ENCODE measurements around the gene ARHGAP15.

ARHGAP15 gene

DNA sequence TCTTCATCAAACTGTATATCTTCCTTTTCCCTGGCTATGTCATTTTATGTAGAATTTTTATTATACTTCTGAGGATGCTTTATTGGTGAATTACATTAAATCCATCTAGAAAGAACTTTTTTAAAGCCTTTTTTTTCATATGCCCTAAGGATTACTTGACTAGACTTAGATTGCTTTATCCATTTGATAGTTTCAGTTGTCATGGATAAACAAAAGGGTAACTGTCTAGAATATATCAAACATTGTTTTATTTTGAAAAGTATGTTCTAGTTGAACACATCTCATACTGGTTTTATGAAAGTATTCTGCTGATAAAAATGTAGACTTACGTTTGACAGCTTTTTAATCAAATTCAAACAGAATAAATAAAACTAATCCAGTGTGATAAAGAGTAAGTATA lies 639.8 kb downstream of the ARHGAP15 start:
- no peak for DNase-seq (ENCODE audit: low spot score)

- no peak for DNase-seq (ENCODE audit: low spot score)
These were observed 642.7 kb downstream of the ARHGAP15 start for GRCh38 chr2:143771939-143772338.

- no peak for DNase-seq (ENCODE audit: low spot score)
These were observed 647.5 kb downstream of the ARHGAP15 start for GRCh38 chr2:143776526-143777297.

DNA sequence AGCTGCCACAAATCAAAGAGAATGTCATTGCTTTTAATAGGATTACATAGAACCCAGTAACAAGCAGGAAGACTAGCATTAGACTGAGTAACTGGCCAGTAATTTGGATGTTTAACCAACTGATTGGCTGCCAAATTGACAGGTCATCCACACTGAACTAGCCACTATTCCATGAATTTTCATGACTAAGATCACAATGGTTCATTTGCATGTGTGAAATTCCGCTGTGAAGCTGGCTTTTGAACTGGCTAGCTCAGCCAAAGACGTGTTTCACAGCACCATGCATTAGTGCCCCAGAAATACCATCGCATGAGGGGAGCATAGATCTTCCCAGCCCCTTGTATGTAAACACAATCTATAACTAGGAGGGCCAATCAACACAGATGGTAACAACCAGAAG lies 649.8 kb downstream of the ARHGAP15 start:
- no peak for DNase-seq (ENCODE audit: low spot score)

DNA sequence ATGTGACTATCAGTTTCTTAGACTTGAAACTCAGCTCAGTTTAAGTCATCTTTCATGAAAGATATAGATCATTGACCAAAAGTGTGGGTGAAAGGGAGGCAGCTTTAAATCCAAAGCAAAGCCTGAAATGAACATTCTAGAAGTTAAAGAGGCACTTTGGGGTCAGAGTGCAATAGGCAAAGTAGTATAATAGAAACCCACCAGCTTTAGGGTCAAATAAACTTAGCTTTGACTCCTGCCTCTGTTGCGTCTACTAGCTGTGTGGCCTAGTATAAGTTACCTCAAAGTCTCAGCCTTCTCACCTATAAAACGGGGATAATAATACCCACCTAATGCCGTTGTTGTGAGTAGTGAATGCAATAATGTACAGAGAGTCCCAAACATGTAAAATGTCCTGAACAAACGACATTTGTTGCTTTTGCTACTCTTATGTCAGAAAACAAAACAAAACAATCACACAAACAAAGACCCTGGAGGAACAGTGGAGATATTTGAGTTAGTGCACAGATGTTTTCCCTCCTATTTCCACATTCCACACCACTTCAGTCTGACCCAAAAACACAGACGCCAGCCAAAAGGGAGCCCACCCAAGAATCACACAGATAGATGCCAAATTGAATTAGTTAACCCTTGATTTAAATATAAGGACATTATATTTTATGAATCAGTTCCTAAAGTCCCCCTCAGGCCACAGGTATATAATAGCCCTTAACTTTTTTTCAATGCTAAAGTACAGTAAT lies 657.0 kb downstream of the ARHGAP15 start:
- no peak for DNase-seq (ENCODE audit: low spot score)

- DNase-seq (ENCODE audit: low spot score), result no peak
These were observed 658.5 kb downstream of the ARHGAP15 start for GRCh38 chr2:143787674-143788073.

DNA sequence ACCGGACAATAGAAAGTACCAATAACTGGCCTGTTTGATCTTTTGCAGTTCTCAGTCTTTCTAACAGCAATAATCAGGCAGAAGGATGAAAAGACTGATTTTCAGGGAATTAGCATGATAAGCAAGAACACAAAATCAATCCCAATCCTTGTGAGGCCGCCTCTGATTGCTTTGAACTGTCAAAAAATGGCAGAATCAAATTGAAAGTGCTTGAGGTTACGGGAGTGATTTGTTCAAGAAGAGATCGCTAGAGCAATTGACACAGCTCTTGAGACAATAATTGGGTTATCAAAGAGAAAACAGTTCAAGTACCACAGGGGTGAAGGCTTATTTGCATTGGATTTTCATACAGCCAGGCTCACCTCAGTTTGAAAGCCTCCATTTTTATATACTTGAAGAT lies 663.4 kb downstream of the ARHGAP15 start:
- no peak for DNase-seq (ENCODE audit: low spot score)

DNA sequence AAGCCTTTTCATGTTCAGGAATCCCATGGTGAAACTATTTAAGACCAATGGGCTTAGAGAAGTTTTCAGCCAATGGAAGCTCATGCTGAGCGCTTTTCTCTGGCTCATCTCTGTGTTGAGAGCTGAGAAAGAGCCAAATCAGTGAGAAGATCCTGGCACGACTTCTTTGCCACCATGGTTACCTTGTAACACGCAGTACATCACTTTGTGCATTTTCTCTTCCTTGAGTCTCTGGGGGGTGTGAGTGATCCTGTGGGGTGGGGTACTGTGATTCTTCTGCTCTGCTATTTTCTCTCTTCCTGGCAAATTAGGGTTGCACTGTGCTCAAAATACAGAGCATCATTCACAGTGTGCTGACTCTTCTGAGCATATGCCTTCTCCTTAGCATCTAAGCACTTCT lies 664.2 kb downstream of the ARHGAP15 start:
- DNase-seq (ENCODE audit: low spot score), result no peak

- DNase-seq (ENCODE audit: low spot score), result no peak
These were observed 666.8 kb downstream of the ARHGAP15 start for GRCh38 chr2:143796051-143796450.

- no peak for DNase-seq (ENCODE audit: low spot score)
These were observed 672.3 kb downstream of the ARHGAP15 start for GRCh38 chr2:143801561-143801960.

GRCh38 chr2:143802242-143802641 lies 673.0 kb downstream of the ARHGAP15 start:
- DNase-seq (ENCODE audit: low spot score), result no peak

DNA sequence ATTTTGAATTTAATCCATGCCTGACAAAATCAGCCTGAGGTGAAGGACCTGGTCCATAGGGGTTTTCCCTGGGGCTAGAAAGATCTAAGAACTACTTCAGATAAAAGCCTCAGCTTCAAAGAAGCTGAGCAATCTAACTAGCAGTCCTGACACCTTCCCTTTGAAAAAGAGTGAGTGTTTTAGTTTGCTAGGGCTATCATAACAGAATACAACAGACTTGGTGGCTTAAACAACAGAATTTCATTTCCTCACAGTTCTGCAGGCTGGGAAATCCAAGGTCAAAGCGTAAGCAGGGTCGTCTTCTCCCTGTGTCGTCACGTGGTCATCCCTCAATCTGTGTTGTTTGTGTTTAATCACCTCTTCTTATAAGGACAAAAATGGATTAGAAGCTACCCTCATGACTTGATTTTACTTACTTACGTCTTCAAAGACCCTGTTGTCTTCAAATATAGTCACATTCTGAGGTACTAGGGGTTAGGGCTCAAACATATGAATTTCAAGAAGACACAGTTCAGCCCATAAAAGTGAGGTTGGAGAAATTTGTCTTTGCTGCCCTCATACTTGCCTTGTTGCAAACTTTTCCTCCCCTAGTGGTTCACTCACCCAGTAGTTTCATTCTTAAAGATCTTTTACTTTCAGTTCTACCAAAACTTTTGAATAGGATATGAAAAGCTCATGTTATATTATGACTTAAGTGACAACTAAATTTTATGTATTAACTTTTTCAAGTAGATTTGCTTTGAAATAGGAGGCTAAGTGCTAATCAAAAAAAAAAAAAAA lies 673.8 kb downstream of the ARHGAP15 start:
- DNase-seq (ENCODE audit: low spot score), result no peak

DNA sequence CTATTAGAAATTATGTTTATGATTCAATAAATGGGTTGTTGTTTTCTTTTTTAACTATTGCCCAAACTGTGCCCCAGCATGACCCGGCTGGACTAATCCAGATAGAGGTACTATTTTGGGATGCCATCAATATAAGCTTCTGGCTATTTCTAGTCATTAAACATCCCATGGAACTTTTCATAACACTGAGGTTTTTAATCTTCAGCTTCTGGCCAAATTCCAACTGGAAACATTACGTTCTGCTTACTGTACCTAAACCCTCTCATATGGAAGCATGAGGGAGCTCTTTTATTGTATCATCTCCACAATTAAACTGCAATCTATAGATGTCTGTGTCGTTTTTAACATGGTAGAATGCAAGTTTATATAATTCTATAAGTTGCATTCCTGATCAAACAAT lies 674.7 kb downstream of the ARHGAP15 start:
- no peak for DNase-seq (ENCODE audit: low spot score)

DNA sequence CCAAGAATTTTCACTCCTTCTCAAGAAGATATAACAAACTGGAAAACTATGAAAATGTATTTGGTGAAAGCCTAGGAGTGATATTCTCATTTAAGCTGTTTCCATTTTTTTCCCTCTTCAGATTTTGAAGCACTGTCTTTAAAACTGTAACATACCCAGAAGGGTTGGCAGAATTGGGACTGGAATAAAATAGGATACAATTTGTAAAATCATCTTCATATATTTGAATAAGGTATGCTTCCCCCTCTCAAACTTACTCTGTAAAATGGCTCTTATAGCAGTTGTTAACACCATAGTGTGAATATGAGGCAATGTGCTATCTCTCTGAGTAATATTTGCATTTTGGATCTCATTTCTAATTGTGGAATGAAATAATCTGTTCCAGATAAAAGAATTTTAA lies 676.4 kb downstream of the ARHGAP15 start:
- no peak for DNase-seq (ENCODE audit: low spot score)

- no peak for DNase-seq (ENCODE audit: low spot score)
These were observed 678.0 kb downstream of the ARHGAP15 start for GRCh38 chr2:143807192-143807591.

GRCh38 chr2:143807671-143808070 lies 678.5 kb downstream of the ARHGAP15 start:
- DNase-seq (ENCODE audit: low spot score), result no peak

- DNase-seq (ENCODE audit: low spot score), result no peak
These were observed 678.9 kb downstream of the ARHGAP15 start for GRCh38 chr2:143808166-143808565.

- no peak for DNase-seq (ENCODE audit: low spot score)
These were observed 685.9 kb downstream of the ARHGAP15 start for GRCh38 chr2:143815082-143815481.

DNA sequence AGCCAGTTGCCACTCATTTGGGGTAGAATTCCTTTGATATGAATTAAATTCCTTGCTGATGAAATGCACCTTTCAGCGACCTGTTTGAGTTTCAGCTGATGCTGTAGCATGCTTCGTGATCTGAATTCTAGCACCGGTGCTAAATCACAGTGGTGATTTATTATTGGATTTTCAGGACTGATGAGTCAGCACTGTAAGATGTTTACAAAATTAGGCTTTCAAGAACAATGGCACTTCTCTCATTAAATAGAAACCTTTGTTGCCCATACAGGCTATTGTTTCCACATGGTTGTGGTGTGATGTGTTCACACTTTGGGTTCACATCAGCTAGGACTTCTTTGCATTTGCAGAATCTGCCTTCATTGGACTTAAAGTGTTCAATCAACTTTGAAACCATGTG lies 687.7 kb downstream of the ARHGAP15 start:
- no peak for DNase-seq (ENCODE audit: low spot score)

All from cerebellar cortex (tissue), 1 donor.